Cardiac septum (tissue), 1 donor: ENCODE measurements around the gene CTBP1. TPM values are rescaled to one million over a fixed set of nuclear protein-coding genes. Genes with fewer than 3 reads are reported as not detected.

ENCODE experiments used
- DNase-seq: peaks from one replicate; pipeline ENCODE4 v3.0.0-alpha.2; 2020; ENCODE audit warnings: low spot score
- intact Hi-C: fragments of 100-400 bp; cut with DNase I; formaldehyde crosslinking; loops from one replicate; pipeline ENCODE4 v1.14.0; 2022
- total RNA-seq: library from RNA; stranded (reverse); fragmentation: NEBNext Ultra II Directional; extraction: Animal tissue kit (Norgen Biotek cat#: 25700); gene quantifications from one replicate; pipeline ENCODE4 v1.2.1, GENCODE V29; 2021
- donor health status: DM: no; HTN: no; CAD: no.

The CTBP1 gene
- total RNA-seq, 1 donor from 2014 or later, result 129 TPM

DNA sequence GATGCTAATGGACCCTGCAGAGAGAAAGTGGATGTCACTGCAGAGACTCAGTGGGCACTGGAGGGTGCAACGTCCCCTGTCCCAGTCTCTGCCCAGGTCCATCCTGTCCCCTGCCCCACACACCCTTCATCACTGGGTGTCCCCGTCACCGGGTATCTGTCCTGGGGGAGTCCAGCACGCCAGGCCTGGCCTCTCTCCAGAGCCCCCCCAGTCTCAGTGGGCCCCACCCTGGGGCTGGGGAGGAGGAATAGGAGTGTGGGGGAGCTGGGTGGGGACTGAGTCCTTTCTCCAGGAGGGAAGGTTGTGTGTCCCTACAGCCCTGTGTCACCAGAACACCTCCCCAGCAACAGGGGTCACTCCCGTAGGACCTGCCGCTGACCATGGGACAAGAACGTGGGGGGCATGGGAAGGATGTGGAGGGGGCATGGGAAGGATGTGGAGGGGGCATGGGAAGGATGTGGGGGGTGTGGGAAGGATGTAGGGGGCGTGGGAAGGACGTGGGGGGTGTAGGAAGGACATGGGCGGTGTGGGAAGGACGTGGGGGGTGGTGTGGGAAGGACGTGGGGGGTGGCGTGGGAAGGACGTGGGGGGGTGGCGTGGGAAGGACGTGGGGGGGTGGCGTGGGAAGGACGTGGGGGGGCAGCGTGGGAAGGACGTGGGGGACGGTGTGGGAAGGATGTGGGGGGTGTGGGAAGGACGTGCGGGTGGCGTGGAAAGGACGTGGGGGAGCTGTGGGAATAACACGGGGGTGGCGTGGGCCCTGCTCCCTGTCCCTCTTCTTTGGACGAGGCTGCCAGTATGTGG lies 55.5 kb downstream of the CTBP1 start:
- intact Hi-C loops, result loop anchor here (2.0 kb wide), 2 partner anchors 15 kb away; no protein-coding TSS in a partner anchor
- DNase-seq, result peak; percentile 53

DNA sequence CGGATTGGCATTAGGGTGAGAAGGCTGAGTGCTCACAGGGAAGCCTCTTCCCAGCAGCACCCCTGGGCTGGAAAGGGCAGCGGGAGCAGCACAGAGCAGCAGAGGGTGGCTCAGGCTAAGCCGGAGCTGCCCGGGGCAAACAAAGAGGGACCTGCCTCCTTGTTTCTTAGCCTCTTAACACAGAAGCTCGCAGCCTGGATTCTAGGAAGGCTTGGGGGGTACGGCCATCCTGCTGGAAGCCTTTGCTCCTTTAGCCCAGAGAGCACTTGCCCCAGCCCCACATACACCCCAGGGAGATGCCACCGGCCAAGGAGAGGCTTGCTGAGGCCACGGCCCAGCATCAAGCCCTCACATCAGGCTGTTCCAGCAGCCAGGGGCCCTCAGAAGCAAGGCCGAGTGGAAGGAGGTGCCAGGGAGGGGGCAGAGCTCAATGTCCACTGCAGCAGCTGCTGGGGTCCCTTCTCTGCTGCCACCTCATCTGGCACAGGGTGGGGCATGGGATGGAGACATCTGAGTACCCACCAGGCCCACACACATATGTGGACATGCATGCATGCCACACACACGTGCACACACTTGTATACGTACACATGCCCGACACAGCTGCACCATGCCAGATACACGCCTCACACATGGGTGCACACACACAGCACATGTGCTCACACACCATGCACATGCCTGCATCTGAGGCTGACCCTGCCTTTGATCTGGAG lies 56.3 kb downstream of the CTBP1 start:
- peak; percentile 67 for DNase-seq
- intact Hi-C loops, result loop anchor here (2.0 kb wide), 1 partner anchor 14 kb away; no protein-coding TSS in a partner anchor

DNA sequence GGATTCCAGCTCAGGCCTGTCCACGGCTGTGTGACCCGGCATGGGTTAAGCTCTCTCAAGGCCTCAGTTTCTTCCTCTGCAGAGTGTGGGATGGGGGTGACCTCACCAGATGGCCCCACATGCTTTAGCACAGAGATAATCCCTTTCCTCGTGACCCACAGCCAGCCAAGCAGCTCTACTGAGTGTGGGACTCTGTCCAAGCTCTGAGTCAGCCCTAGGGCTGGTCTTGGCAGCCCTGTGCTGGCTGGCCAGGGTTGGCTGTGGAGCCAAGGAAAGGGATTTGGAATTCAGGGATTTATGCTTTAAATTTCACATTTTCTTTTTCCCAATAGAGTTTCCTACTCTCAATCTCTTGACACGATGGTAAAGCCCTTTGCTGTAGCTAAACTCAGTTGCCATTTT lies 56.8 kb downstream of the CTBP1 start:
- DNase-seq, result peak; percentile 91
- intact Hi-C loops, result loop anchor here (2.0 kb wide), 1 partner anchor 13 kb away; no protein-coding TSS in a partner anchor

DNA sequence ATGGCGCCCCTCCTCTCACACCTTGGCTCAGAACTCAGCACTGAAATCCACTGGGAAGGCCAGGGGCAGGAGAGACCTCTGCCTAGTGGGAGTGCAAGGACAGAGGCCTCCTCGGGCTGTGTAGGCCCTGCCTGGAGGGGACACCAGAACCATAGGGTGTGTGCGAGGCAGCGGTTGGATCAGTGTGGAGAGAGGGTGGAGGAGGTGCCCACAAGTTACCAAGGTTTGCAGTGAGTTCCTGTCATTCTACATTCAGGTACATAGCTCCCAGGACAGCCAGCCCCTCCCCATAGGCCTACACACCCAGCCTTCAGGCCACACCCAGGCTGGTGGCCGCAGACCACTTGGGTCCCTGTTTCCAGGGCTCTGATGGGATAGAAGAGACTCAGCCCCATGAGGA lies 57.3 kb downstream of the CTBP1 start:
- DNase-seq, result peak; percentile 71
- intact Hi-C loops, result loop anchor here (2.0 kb wide), 1 partner anchor 13 kb away; no protein-coding TSS in a partner anchor

DNA sequence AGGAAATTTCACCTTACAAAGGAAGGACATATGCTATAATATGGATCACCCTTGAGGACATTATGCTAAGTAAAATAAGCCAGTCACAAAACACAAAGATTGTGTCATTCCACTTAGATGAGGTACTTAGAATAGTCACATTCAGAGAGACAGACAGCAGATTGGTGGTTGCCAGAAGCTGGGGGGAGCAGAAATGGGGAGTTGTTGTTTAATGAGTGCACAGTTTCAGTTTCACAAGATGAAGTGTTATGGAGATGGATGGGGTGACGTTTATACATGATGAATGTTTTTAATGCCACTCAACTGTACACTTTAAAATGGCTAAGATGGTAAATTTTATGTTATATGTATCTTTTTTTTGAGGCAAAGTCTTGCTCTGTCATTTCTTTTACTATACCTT lies 61.7 kb downstream of the CTBP1 start:
- intact Hi-C loops, result no loop called here
- no peak for DNase-seq

DNA sequence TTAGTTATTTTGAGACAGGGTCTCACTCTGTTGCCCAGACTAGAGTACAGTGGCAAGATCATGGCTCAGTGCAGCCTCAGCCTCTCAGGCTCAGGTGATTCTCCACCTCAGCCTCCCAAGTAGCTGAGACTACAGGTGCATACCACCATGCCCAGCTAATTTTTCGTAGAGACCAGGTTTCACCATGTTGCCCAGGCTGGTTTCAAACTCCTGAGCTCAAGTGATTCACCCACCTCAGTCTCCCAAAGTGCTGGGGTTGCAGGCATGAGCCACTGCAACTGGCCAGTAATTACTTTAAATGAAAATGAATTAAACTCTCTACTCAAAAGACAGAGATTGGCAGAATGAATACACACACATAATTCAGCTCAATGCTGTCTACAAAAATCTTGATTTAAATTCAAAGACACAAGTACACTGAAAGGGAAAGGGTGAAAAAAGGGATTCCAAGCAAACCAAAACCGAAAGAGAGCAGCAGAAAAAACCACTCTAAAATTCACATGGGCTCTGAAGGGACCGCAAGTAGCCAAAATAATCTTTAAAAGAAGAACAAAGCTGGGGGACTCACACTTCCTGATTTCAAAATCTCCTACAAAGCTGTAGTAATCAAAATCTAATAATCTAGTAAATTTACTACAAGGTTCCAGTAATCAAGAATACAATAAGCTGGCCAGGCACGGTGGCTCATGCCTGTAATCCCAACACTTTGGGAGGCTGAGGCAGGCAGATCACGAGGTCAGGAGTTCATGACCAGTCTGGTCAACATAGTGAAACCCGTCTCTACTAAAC lies 64.8 kb downstream of the CTBP1 start:
- intact Hi-C loops, result no loop called here
- DNase-seq, result peak; percentile 63

DNA sequence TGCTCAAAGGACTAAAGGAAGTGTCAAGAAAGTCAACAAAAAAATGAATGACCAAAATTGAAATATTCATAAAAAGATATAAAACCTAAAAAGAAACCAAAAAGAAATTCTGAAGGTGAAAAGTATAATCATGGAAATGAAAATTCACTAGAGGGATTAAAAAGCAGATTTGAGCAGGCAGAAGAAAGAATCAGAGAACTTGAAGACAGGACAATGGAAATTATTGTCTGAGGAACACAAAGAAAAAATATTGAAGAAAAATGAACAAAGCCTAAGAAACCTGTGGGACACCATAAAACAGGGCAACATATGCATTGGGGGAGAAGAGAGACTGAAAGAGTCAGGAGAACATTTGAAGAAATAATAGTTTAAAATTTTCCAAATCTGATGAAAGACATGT lies 66.6 kb downstream of the CTBP1 start:
- no peak for DNase-seq
- intact Hi-C loops, result no loop called here

DNA sequence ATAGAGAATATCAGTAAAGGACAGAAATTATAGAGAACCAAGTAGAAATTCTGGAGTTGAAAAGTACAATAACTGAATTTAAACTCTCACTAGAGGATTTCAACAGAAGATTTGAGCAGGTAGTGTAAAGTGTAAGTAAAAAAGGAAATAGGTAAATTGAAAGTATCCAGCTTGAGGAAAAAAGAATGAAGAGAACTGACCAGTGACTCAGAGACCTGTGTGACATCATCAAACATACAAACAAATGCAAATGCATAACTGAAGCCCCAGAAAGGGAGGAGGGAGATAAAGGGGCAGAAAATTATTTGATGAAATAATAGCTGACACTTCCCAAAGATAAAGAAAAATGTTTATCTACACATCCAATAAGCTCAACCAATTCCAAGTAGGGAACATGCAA lies 68.3 kb downstream of the CTBP1 start:
- intact Hi-C loops, result no loop called here
- no peak for DNase-seq

DNA sequence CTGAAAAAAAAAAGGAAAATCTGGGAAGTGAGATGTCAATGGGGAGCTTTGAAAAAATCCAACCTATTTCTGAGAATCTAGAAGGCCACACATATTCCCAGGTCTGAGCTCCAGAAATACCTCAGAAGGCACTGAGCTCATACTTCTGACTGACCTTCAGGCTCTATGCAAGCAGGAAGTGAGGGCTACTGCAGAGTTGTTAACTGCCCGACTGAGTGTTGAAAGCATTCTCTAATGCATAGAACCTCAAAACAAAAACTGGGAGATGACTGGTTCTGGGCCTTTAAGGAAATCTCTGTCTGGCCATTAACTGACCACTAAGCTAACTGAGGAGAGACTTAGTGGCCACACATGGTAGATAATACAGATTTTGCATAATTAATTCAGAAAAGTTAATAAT lies 69.0 kb downstream of the CTBP1 start:
- intact Hi-C loops, result loop anchor here (2.0 kb wide), 1 partner anchor 13 kb away; no protein-coding TSS in a partner anchor
- DNase-seq, result no peak

DNA sequence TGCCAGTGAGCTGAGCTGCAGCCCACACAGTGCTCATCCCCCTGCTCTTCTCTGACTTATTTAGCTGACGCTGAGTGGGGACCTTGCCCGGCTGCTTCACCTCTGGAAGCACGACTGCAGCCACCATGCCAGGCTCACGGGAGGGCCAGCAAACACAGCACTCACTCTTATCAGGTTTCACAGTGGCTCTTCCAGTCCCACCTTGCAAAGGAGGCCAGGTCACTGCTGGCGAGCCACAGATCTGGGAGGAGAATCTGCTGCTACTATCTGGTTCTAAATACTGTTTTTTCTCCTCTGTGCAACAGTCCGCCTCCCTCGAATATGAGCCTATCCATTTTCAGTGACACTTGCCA lies 69.9 kb downstream of the CTBP1 start:
- no peak for DNase-seq
- intact Hi-C loops, result loop anchor here (2.0 kb wide), 1 partner anchor 14 kb away; no protein-coding TSS in a partner anchor

DNA sequence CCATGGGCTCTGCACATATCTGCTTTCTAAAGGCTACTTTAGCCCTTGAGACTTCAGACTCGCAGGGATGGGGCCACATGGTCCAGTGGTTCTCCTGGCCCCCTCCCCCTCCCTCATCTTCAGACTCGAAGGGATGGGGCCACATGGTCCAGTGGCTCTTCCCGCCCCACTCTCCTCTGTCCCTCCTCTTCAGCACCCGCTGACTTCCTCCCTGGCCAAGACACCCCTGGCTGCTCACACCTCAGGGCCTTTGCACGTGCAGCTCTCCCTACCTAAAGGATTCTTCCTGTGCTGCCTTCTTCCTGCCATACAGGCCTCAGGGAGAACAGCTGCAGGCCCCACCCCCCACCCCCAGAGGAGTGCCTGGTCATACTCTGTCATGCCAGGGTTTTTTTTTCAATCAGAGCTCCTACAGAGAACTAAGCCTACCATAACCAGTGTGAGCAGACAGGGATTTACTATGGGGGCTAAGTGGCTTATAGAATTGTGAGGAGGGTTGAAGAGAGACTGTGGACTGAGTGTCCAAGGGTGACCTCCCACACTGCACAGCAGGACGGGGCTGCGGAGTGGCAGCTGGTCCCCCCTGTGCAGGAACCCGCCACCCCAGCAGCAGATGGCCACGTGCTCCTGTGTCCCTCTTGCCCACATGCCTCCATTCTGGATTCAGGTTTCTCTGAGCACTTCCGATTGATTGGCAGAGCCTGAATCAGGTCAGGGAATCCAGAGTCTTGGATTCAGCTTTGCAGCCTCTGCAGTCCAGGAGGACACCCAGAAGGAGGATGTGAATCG lies 70.4 kb downstream of the CTBP1 start:
- intact Hi-C loops, result loop anchor here (2.0 kb wide), 1 partner anchor 14 kb away; no protein-coding TSS in a partner anchor
- no peak for DNase-seq

DNA sequence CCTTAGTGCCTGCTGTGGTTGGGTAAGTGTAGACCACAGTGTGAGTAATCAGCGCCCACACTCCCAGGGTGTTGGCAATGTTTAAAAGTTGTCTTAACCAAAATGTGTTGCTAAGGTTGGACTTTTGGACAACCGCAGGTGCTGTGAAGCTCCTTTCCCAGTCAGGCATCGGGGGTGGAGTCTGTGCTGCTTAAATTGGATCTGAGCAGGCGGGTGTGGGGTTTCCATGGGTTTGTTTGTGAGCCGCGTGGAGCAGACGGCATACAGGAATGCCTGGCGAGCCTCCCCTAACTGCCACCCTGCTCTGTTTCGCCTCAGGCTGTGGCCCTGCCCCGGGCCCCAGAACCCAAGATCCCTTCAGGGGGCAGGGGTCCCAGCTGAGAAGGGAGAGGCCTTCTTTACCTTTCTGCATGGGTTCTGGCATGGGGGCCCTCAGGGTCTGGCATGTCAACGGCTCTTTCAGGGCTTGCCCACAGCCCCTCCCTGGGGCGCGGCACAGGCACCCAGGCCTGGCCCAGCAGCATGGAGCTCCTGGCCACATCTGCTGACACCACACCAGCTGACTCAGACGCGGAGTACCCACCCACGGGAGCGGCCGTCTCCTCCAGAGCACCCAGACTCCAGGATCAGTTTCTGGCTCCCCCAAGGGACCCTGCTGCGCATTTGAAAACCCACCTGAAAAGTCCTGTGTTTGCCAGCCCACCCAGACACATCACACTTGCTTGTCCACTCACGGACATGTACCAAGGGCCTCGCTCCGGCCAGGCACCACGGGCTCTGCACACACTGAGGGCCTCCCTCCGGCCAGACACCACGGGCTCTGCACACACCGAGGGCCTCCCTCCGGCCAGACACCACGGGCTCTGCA lies 71.4 kb downstream of the CTBP1 start:
- intact Hi-C loops, result loop anchor here (2.0 kb wide), 1 partner anchor 15 kb away; no protein-coding TSS in a partner anchor
- no peak for DNase-seq

DNA sequence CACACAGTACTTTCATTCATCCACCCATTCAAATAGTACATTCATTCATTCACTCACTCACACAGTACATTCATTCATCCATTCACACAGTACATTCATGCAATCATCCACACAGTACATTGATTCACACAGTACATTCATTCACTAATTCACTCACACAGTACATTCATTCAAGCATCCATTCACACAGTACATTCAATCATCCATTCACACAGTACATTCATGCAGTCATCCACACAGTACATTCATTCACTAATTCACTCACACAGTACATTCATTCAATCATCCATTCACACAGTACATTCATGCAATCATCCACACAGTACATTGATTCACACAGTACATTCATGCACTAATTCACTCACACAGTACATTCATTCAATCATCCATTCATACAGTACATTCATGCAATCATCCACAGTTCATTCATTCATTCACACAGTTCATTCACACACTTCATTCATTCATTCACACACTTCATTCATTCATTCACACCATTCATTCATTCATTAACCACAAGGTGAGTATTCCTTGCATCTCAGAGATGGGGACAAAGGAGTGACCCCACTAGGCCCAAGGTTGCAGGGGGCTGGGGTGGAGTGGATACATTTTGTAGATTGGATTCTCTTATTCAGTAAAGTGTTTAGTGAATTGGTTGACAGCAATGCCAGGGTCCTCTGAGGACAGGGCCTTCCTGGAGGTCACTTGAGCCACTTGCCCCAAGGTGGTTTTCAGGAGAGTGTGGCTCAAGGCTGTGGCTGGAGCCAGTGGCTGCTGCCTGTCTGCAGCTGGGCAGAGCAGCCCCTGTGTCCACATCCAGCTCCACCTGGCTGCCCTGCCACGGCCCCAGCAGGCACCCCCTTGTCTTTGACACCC lies 72.3 kb downstream of the CTBP1 start:
- intact Hi-C loops, result no loop called here
- no peak for DNase-seq

DNA sequence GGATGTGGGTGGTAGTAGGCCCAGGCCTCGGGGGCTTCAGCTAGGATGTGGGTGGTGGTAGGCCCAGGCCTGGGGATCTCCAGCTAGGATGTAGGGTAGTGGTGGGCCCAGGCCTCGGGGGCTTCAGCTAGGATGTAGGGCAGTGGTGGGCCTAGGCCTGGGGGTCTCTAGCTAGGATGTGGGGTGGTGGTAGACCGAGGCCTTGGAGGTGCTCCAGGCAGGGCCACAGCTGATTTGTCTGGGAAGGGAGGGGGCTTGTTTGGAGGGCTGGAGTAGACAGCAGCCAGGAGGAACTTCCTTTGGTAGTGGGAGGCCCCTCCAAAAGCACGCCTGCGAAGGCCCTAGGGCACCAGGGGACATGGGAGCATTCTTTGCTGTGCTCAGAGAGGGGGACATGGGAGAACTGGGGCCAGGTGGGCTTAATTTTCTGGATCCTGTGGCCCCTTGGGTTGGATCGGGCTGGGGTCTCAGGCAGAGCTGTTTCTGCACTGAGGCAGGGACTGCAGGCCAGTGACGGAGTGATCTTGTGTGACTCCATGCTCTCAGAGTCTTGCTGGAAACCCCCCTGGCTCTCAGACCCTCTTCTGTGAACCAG lies 73.2 kb downstream of the CTBP1 start:
- intact Hi-C loops, result no loop called here
- no peak for DNase-seq

DNA sequence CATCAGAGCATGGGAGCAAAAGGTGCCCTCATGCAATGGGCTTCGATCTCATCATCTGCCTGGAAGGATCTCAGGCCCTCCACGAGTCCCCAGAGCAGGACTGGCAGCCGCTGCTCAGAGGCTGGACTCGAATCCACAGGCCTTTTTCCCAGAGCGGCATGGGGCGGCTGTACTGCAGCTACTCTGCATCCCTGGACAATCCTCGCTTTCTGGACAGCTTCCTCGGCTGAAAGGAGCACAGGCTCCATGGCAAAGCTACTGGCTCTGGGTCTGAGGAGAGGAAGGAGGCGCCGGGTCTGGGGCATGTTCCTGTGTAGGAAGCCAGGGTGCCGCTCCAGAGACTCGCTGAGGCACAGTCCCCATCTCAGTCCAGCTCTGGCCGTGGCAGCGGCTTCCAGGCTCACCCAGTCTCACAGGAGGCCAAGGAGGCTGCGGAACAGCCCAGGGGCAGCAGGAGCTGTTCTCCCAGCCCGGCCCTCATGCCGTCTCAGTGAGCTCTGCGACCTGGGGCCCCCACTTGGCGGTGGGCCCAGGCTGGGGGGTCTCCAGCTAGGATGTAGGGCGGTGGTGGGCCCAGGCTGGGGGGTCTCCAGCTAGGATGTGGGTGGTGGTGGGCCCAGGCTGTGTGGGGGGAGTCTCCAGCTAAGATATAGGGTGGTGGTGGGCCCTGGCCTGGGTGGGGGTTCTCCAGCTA lies 73.8 kb downstream of the CTBP1 start:
- DNase-seq, result no peak
- intact Hi-C loops, result no loop called here

DNA sequence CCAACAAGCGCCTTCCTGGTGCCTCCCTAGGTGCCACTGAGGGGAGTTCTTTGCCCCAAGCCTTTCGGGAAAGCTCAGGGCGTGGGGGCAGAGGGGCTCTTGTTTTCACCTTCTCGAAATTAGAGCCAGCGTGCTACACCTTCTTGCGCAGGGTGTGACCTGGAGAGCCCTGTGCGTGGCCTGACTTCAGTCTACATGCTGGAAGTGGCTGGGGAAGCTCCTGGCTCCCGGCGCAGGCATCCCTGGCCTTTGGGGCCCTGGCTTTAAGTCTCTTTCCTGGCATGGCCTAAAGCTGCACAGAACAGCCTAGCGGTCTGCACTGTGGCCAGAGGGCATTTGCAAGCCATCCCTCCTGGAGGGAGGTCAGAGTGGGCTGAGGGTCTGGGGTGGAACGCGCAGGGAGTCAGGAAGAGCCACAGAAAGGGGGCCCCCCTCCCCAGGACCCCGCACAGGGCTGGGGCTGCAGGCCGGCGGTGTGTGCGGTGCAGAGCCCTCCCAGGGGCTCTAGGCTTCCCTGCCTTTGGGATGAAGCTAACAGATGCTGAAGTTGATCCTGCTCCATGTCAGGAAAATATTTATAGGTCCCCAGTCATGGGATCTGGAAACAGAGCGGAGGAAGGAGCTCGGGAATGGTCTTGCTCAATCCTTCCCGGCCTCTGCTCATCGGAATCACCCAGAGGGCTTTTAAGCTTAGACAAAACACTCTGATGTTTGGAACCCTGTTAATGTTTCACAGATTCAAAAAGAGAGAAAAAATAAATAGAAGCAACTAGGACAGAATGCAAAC lies 75.8 kb downstream of the CTBP1 start:
- intact Hi-C loops, result no loop called here
- DNase-seq, result no peak
